ENCODE data around the gene SAMD13.

DNA sequence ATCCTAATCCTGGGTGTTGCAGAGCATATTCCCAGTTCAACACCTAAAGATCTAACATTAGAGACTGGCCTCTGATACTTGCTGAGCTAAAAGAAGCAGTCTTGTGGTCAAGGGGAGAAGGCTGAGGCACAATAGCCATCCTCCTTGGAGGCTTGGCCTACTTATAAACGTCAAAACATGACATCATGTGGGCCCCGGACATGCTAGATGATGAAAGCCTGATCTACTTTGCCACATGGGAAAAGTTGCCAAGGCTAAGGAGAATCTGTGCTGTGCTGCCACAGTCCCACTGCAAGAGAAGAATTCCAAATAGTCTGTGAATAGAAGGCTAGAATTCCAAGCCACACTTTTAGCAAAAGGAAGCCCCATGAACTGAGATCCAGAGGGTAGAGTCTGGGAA is 43.9 kb upstream of the SAMD13 start:
- TF ChIP-seq, protein P1, sequence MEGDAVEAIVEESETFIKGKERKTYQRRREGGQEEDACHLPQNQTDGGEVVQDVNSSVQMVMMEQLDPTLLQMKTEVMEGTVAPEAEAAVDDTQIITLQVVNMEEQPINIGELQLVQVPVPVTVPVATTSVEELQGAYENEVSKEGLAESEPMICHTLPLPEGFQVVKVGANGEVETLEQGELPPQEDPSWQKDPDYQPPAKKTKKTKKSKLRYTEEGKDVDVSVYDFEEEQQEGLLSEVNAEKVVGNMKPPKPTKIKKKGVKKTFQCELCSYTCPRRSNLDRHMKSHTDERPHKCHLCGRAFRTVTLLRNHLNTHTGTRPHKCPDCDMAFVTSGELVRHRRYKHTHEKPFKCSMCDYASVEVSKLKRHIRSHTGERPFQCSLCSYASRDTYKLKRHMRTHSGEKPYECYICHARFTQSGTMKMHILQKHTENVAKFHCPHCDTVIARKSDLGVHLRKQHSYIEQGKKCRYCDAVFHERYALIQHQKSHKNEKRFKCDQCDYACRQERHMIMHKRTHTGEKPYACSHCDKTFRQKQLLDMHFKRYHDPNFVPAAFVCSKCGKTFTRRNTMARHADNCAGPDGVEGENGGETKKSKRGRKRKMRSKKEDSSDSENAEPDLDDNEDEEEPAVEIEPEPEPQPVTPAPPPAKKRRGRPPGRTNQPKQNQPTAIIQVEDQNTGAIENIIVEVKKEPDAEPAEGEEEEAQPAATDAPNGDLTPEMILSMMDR (IDR thresholded peaks at IDR 0.05): no peak
- TF ChIP-seq POLR2AphosphoS5 (IDR thresholded peaks at IDR 0.05) (no peak), POLR2A (IDR thresholded peaks at IDR 0.05) (no peak)

Data from sigmoid colon (tissue), 4 donors.